LNCaP clone FGC (cell line): ENCODE data around the gene ITGA8.

Experiments
- DNase-seq: peaks from one replicate; pipeline ENCODE4 v3.0.0-alpha.2; 2011; ENCODE audit warnings: low read depth
- H3K4me3 ChIP-seq: 2 replicates; pipeline ENCODE4 v1.5.1; 2011; ENCODE audit warnings: mild to moderate bottlenecking, low read depth, low read length, control low read depth
- TF ChIP-seq, protein P1 (sequence below): IDR thresholded peaks from 2 replicates; pipeline ENCODE4 v1.5.1; 2012; ENCODE audit warnings: mild to moderate bottlenecking; ENCODE audit not compliant: control insufficient read depth, insufficient read depth; ENCODE audit errors: extremely low read depth

The ITGA8 gene

DNA sequence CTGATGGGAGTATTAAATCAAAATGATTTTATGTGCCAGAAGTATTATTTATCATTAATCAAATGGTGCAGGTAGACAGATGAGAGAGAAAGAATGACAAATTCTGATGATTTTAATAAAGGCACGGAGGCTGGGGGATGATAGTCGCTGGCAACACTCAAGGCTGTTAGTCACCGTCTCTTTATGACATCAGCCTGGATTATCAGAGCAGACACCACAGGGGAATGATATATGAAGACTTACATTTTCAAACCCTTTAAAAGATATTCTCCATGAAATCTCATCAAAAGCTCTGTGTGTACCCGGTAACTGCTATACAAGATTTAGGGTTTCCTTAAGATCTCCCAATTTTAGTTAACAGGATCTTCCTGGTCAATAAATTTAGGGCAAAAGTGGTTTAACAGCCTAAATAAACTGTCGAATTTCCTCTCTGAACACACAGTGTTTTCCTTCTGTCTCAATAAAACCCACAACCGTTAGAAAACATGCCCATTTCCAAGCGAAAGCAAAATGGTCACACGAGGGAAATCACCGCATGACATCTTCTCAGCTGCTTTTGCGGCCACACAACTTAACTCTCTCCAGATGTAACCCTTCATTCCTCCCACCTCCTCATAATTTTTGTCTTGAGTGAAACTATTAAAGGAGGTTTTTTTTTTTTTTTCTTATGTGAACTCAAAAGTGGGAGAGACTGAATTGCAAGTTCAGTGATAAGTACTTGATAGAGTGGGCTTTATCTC lies 215.5 kb downstream of the ITGA8 start:
- TF ChIP-seq, protein P1, sequence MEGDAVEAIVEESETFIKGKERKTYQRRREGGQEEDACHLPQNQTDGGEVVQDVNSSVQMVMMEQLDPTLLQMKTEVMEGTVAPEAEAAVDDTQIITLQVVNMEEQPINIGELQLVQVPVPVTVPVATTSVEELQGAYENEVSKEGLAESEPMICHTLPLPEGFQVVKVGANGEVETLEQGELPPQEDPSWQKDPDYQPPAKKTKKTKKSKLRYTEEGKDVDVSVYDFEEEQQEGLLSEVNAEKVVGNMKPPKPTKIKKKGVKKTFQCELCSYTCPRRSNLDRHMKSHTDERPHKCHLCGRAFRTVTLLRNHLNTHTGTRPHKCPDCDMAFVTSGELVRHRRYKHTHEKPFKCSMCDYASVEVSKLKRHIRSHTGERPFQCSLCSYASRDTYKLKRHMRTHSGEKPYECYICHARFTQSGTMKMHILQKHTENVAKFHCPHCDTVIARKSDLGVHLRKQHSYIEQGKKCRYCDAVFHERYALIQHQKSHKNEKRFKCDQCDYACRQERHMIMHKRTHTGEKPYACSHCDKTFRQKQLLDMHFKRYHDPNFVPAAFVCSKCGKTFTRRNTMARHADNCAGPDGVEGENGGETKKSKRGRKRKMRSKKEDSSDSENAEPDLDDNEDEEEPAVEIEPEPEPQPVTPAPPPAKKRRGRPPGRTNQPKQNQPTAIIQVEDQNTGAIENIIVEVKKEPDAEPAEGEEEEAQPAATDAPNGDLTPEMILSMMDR: no peak
- H3K4me3 ChIP-seq: no peak overlapping the region
- DNase-seq: no peak

DNA sequence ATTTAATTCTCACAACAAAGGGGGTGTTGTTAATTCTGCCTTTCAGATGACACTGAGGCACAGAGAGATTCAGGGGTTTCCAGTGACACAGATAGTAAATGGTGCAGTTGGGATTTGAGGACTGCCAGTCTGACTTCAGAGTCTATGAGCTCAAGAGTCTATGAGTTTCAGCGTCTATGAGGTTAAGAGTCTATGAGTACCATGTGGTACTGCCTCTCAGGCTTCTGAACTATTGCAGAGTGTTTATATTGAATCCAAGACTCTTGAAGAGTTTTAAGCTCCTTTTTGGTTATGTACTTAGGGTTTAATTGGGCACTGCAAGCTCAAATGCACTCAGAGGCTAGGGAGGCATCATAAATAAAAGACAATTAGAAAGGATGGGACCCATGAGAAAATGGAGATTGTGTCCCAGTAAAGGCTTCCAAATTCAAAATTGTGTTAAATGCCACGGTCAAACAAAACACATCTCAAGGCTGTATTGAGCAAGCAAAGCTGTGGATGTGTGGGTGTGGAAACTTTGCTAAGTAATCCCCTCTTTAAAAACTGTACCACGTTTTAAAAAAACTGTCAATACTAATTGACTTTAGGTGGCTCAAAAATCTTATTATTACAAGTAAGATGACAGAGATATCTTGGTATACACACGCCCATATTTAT lies 224.7 kb downstream of the ITGA8 start:
- no peak overlapping the region for H3K4me3 ChIP-seq
- DNase-seq: no peak
- TF ChIP-seq, protein P1: no peak

DNA sequence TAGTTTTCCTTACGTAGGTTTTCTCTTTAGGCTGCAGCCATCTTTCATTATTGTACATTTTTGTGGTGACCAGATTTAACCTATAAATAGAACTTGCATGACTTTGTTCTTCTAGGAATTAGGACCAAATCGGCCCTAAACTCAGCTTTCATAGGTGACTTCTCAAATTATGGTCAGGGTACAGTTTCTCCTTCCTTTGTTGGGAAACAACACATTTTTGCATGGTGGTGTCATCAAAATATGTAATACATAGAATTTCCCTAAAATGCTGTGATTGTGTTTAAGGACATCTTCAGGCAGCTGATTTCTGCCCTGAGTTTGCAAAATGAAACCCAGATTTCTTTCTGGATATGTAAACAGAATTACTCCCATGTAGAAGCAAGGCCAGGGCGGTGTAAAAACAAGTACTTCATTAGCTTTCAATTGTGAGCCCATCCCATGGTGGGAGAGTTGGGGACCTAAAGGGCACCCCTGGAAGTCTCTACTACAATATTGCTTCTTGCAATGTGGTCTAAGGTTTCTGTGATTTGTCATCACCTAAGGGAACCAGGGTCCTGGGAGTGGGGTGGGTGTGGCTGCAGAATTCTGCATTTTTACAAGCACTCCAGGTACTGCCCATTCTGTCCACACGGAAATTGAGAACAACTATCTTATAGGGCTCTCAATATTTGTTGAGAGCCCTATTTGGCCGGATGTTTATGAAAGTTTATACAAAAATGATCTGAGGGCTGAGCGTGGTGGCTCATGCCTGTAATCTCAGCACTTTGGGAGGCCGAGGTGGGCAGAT lies 227.7 kb downstream of the ITGA8 start:
- H3K4me3 ChIP-seq: no peak overlapping the region
- no peak for DNase-seq
- TF ChIP-seq, protein P1: no peak

DNA sequence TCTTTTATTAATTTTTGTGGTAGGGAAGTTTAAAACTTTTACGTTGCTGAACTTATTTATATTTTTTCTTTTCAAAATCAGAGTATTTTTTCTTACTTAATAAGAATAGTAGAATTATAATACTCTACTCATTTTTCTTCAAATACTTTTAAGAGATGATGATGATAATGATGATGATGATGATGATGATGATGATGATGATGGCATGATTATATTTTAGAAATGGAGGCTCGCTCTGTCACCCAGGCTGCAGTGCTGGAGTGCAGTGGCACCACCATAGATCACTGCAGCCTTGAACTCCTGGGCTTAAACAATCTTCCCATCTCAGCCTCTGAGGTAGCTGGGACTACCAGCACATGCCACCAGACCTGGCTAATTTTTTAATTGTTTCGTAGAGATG lies 230.3 kb downstream of the ITGA8 start:
- DNase-seq: no peak
- H3K4me3 ChIP-seq: no peak overlapping the region
- TF ChIP-seq, protein P1: no peak

DNA sequence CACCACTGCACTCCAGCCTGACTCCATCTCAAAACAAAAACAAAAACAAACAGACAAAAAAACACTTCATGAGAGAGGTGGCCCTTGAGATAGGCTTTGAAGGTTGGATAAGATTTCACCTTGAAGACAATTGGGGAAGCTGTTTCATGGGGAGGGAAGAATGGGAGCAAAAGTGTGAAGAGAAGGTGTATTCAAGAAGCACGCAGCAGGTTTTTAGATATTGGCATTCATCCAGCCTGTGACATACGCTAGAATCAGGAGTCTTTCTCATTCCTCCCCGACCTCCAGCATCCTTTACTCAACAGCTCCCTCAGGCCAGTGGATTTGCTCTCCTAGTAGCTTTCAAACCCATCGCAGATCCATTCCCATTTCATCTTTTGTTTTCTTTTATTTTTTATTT lies 232.3 kb downstream of the ITGA8 start:
- TF ChIP-seq, protein P1: no peak
- no peak for DNase-seq
- no peak overlapping the region for H3K4me3 ChIP-seq

DNA sequence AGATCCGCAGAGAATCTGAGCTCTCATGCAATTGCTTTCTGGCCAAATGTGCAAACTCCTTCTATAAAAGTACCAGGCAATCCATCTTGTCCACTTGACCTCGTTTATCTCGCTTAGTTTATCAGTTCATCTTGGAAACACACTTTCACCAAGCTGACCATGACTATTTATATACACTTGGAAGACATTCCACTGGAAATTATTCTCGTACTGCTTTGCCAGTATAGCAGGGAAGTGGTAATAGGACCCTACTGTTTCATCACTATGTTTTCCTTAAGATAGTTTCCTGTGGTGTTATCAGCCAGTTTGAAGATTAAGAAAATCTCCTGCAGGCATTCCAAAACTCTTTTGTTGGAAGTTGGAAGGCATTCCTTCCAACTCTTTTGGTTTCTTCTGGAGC lies 233.3 kb downstream of the ITGA8 start:
- TF ChIP-seq, protein P1: no peak
- no peak overlapping the region for H3K4me3 ChIP-seq
- no peak for DNase-seq
